Caco-2 (cell line): ENCODE measurements around the gene GPR4. TPM values are rescaled to one million over a fixed set of nuclear protein-coding genes. Genes with fewer than 3 reads are reported as not detected.
"Not testable (repeated sequence)": the region's sequence is repeated elsewhere in the genome, so short reads cannot be mapped to it uniquely, and the experiment has no call there.

Experiments
- BruUV-seq: library from RNA; stranded (reverse); fragments of 400-500 nt; replicated peaks from 2 replicates; lab custom pipeline; 2021; lab: Mats Ljungman, UMichigan
- CTCF ChIA-PET: fragments of 300-600 bp; sonication (Branson Sonifier 250); formaldehyde crosslinking; loops from one replicate; lab custom pipeline; 2022; ENCODE audit warnings: antibody characterized with exemption; lab: Charles Lee
- POLR2A ChIA-PET: fragments of 300-600 bp; sonication (Branson Sonifier 250); formaldehyde crosslinking; loops from one replicate; lab custom pipeline; 2022; ENCODE audit warnings: antibody characterized with exemption; lab: Charles Lee
- DNase-seq, 2 experiments: peaks; one replicate each; pipeline versions ENCODE4 v3.0.0 to v3.0.0-alpha.2; 2020 to 2022
- H3K27me3 ChIP-seq: replicated peaks from 2 replicates; pipeline ENCODE4 v1.6.0; 2011; ENCODE audit warnings: low read length; ENCODE audit not compliant: control insufficient read depth, insufficient read depth
- H3K36me3 ChIP-seq: 2 replicates; pipeline ENCODE4 v1.5.1; 2011; ENCODE audit warnings: low read length; ENCODE audit not compliant: control insufficient read depth, insufficient read depth
- H3K4me1 ChIP-seq: fragments of 250-450 bp; sonication (Bioruptor Pico); 2 replicates; pipeline ENCODE4 v1.5.1; 2020; ENCODE audit warnings: mild to moderate bottlenecking
- H3K4me3 ChIP-seq: 2 replicates; pipeline ENCODE4 v1.5.1; 2011; ENCODE audit warnings: low read depth, mild to moderate bottlenecking, control low read depth, low read length
- H3K9me3 ChIP-seq: fragments of 250-450 bp; sonication (Bioruptor Pico); 2 replicates; pipeline ENCODE4 v1.5.1; 2020; ENCODE audit warnings: mild to moderate bottlenecking, moderate library complexity
- H3K27ac Mint-ChIP-seq: one replicate; pipeline ENCODE4 v1.8.0; 2022; ENCODE audit warnings: mixed read lengths; ENCODE audit not compliant: unreplicated experiment
- H3K27me3 Mint-ChIP-seq: one replicate; pipeline ENCODE4 v1.8.0; 2022; ENCODE audit warnings: mixed read lengths; ENCODE audit not compliant: insufficient read depth, unreplicated experiment
- H3K36me3 Mint-ChIP-seq: one replicate; pipeline ENCODE4 v1.8.0; 2022; ENCODE audit warnings: mild to moderate bottlenecking, mixed read lengths; ENCODE audit not compliant: insufficient read depth, unreplicated experiment
- H3K4me1 Mint-ChIP-seq: one replicate; pipeline ENCODE4 v1.8.0; 2022; ENCODE audit warnings: low read depth, mixed read lengths; ENCODE audit not compliant: unreplicated experiment
- H3K4me3 Mint-ChIP-seq: one replicate; pipeline ENCODE4 v1.8.0; 2022; ENCODE audit warnings: mild to moderate bottlenecking, moderate library complexity, mixed read lengths; ENCODE audit not compliant: unreplicated experiment
- H3K9me3 Mint-ChIP-seq: one replicate; pipeline ENCODE4 v1.8.0; 2022; ENCODE audit warnings: mixed read lengths; ENCODE audit not compliant: unreplicated experiment
- CTCF ChIP-seq, 2 experiments: fragments of 200-600 bp in 1 of 2; IDR thresholded peaks; 1 replicate in 1 of 2; 2 replicates in 1 of 2; pipeline versions ENCODE4 v1.5.1 to v1.8.0; 2011 to 2022; ENCODE audit warnings: antibody characterized with exemption in 1 of 2, control low read depth in 1 of 2, inconsistent platforms in 1 of 2, low read depth in 1 of 2, low read length in 1 of 2, mild to moderate bottlenecking in 1 of 2, moderate library complexity in 1 of 2; ENCODE audit not compliant: insufficient read depth in 1 of 2, severe bottlenecking in 1 of 2, unreplicated experiment in 1 of 2
- intact Hi-C: fragments of 100-400 bp; cut with micrococcal nuclease; formaldehyde crosslinking; loops from one replicate; pipeline ENCODE4 v1.10.0; 2022; ENCODE audit not compliant: unreplicated experiment
- total RNA-seq: library from RNA; stranded (reverse); gene quantifications from 2 replicates; pipeline ENCODE4 v1.2.3, GENCODE V29; 2022

The GPR4 gene
- total RNA-seq, 1 experiment from 2014 or later: not detected

GRCh38 chr19:45615795-45616703 is 14.0 kb upstream of the GPR4 start:
- peak; percentile 78 to 86 for DNase-seq
- H3K36me3 Mint-ChIP-seq: peaks cover 12% of the 10 kb centered on the region
- H3K27ac Mint-ChIP-seq: no peak overlapping the region
- H3K4me1 ChIP-seq: 0 out of 2 replicates have a peak, but pooled peaks cover 10% of the 10 kb centered on the region
- no TSS peak for BruUV-seq
- H3K4me3 Mint-ChIP-seq: no peak overlapping the region
- H3K27me3 Mint-ChIP-seq: no peaks in the 10 kb centered on the region
- H3K9me3 Mint-ChIP-seq: no peaks in the 10 kb centered on the region
- intact Hi-C loops: no loop called here
- H3K4me1 Mint-ChIP-seq: peaks cover 9% of the 10 kb centered on the region
- no peaks in the 10 kb centered on the region; the same call in 1 of the 2 replicates for H3K36me3 ChIP-seq
- no peak for TF ChIP-seq CTCF (IDR thresholded peaks at IDR 0.05; ENCODE audit: insufficient read depth in 1 of 2, low read depth in 1 of 2, low read length in 1 of 2, severe bottlenecking in 1 of 2, unreplicated experiment in 1 of 2)
- CTCF ChIA-PET: interaction anchor here (0.7 to 3.4 kb wide), 4 partner anchors 25 to 130 kb away, joined by 3 to 27 read pairs (median 5); no protein-coding TSS in a partner anchor
- no peak overlapping the region for H3K4me3 ChIP-seq
- no peaks in the 10 kb centered on the region for H3K9me3 ChIP-seq
- POLR2A ChIA-PET: interaction anchor here (0.5 to 1.2 kb wide), 2 partner anchors 25 to 1627 kb away, joined by 3 to 9 read pairs; no protein-coding TSS in a partner anchor
- H3K27me3 ChIP-seq: no peaks in the 10 kb centered on the region

DNA sequence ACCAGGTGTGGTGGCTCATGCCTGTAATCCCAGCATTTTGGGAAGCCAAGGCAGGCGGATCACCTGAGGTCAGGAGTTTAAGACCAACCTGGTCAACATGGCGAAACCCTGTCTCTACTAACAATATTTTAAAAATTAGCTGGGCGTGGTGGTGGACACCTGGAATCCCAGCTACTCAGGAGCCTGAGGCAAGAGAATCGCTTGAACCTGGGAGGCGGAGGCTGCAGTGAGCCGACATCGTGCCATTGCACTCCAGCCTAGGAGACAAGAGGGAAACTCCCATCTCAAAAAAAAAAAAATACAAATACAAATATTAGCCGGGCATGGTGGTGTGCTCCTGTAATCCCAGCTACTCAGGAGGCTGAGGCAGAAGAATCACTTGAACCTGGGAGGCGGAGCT is 13.0 kb upstream of the GPR4 start:
- H3K4me1 Mint-ChIP-seq, BruUV-seq, H3K27me3 ChIP-seq, H3K27ac Mint-ChIP-seq, H3K9me3 ChIP-seq, intact Hi-C loops, H3K4me3 Mint-ChIP-seq, H3K27me3 Mint-ChIP-seq, H3K36me3 ChIP-seq, DNase-seq, H3K4me3 ChIP-seq, H3K9me3 Mint-ChIP-seq: not testable (repeated sequence)
- ChIA-PET POLR2A (interaction anchor here (1.0 to 1.2 kb wide), 2 partner anchors 26 to 102 kb away, joined by 4 to 9 read pairs; no protein-coding TSS in a partner anchor), CTCF (interaction anchor here (3.4 kb wide), 1 partner anchor 27 kb away, joined by 27 read pairs; no protein-coding TSS in a partner anchor)
- H3K36me3 Mint-ChIP-seq: peaks cover 15% of the 10 kb centered on the region
- H3K4me1 ChIP-seq: 0 out of 2 replicates have a peak, but pooled peaks cover 10% of the 10 kb centered on the region

DNA sequence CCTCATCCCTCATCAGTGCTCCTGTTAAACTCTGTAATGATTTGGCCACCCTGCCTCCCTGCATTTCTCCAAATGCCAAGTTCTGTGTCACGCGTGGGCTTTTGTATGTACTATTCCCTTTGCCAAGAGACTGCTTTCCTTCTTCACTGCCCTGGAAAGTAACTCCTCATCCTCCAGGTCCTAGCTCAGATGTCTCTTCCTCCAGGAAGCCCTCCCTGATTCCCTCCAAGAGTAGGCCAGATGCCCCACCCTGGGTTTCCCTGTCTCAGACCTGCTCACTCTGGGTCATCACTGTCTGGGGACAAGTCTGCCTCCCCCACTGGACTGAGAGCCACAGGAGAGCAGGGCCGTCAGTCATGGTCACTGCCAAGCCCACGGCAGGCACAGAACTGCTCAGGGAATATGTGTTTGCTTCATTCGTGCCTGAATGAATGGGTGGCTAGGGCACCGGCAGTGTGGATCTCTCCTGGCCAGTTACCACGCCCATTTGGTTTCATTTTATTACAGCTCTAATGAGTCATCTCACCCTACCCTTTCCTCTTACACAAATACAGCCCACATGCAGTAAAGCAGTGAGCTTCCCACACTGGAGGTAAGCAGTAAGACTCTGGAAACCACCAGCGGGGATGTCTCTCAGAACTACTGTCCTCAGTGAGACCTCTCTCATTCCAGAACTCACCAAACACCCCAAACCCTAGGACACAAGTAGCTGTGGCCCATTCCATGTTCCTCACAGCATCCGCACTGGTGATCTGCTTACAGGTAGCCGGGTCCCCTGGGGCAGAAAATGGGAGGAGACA is 12.1 kb upstream of the GPR4 start:
- Mint-ChIP-seq H3K4me1 (peaks cover 9% of the 10 kb centered on the region), H3K4me3 (no peak overlapping the region), H3K27me3 (no peaks in the 10 kb centered on the region), H3K9me3 (peaks cover 4% of the 10 kb centered on the region), H3K27ac (peak overlapping the region; percentile 71), H3K36me3 (peaks cover 24% of the 10 kb centered on the region)
- Histone ChIP-seq H3K9me3 (no peaks in the 10 kb centered on the region), H3K4me3 (no peak overlapping the region), H3K36me3 (no peaks in the 10 kb centered on the region; the same call in 1 of the 2 replicates), H3K4me1 (0 out of 2 replicates have a peak, but pooled peaks cover 10% of the 10 kb centered on the region), H3K27me3 (no peaks in the 10 kb centered on the region)
- BruUV-seq: no TSS peak
- POLR2A ChIA-PET: interaction anchor here (0.6 to 1.0 kb wide), 3 partner anchors 19 to 103 kb away, joined by 3 to 11 read pairs (median 4); no protein-coding TSS in a partner anchor
- intact Hi-C loops: no loop called here
- CTCF ChIA-PET: interaction anchor here (3.4 kb wide), 1 partner anchor 28 kb away, joined by 27 read pairs; no protein-coding TSS in a partner anchor
- TF ChIP-seq CTCF (IDR thresholded peaks at IDR 0.05; ENCODE audit: insufficient read depth in 1 of 2, low read depth in 1 of 2, low read length in 1 of 2, severe bottlenecking in 1 of 2, unreplicated experiment in 1 of 2): no peak
- peak; percentile 40 to 46 for DNase-seq
